ENCODE results near the gene RSL24D1.
A peak's percentile ranks its signal among the peaks of the same experiment; 100 is the strongest.
"Not testable (repeated sequence)": the region's sequence is repeated elsewhere in the genome, so short reads cannot be mapped to it uniquely, and the experiment has no call there.

The RSL24D1 gene

DNA sequence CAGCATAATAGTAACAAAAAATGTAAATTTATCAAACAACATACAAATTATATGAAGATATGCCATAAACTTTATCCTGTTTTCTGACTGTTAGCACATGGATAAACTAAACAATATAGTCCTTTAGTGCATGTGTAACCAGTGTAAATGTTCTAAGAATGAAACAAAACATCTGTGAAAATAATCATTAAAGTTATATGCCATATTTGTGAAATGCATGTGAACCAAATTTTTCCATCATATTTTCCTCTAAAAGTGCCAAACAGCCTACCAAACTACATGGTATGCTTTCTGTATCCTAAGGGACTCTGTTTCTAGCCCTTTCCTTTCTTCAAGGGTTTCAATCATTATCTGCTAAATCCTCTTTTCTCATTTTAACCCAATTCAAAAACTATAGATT is 23.9 kb upstream of the RSL24D1 start:
- no peak for DNase-seq (ENCODE audit: insufficient read length, low spot score)
- no peak for FAIRE-seq

DNA sequence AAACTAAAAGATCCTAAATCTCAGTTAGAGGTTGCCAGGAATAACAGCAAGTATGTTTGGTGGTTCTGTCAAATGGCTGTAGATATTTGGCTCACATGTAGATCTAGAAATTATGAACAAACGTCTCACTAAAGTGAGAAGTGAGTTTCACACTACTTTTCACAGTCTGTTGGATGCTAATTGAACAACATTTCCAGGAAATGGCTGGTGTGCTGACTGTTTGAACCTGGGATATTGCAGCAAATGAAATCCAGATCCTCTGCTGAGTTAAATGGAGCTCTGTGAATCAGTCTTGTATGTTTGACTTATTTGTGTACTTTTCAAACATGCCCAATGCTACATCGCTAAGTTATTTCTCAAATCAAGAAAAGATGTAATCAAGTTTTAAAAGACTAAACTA is 21.3 kb upstream of the RSL24D1 start:
- FAIRE-seq, result no peak
- no peak for DNase-seq (ENCODE audit: insufficient read length, low spot score)

DNA sequence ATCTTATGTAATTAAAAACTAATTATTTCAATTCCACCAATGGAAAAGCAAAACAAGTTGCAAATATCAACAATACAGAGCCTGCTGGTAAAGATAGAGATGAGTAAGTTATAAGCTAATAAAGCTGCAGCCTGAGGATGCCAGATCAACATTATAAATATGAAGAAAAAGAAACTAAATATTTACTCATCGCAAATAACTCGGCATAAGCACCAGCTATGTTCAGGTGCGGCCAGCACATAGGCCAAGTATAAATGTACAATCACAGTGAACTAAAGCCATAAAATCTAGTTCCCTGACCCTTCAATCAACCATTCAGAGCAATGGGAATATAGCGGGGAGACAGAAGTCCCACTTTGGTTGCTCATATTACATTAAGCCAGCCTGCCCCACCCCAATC is 7.7 kb upstream of the RSL24D1 start:
- DNase-seq (ENCODE audit: insufficient read length, low spot score) (no peak), FAIRE-seq (no peak)

DNA sequence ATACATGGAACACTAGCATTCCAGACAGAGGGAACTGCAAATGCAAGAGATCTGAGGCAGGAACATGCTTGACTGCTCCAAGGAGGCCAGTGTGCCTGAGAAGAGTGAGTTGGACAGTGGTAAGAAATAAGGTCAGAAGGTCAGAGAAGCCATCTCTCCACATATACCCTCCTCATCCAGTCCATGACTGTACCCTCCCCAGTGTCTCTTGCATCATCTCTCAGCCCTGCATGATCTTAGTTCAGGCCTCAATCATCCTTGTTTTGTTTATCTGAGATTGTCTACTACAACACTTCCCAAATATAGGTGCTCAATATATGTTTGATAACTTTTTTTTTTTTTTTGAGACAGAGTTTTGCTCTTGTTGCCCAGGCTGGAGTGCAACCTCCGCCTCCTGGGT is 5.5 kb upstream of the RSL24D1 start:
- DNase-seq (ENCODE audit: insufficient read length, low spot score) (no peak), FAIRE-seq (no peak)

DNA sequence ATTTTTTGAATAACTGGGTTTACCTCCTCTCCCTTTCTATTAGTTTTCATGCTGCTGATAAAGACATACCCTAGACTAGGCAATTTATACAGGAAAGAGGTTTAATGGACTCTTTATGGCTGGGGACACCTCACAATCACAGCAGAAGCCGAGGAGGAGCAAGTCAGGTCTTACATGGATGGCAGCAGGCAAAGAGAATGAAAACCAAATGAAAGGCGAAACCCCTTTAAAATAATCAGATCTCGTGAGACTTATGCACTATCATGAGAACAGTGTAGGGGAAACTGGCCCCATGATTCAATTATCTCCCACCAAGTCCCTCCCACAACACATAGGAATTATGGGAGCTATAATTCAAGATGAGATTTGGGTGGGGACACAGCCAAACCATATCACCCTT is 2.0 kb upstream of the RSL24D1 start:
- DNase-seq (ENCODE audit: insufficient read length, low spot score) (no peak), FAIRE-seq (no peak)

DNA sequence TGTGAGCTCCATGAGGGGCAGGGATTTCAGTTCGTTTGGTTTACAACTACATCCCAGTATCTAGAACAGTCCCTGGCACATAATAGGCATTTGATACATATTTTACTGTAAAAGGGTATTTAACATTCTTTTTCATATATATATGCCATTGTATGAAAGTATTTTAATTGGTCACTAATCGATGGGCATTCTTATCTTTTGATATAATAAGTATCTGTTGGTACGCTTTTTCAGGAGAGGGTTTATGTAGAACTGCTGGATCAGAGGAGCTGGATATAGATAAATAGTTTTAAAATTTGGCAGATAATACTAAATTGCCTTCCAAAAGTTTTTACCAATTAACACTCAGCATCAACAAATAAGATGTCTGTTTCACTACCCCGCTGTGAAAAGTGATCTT is 978 bp upstream of the RSL24D1 start:
- DNase-seq (ENCODE audit: insufficient read length, low spot score) (no peak), FAIRE-seq (no peak)

DNA sequence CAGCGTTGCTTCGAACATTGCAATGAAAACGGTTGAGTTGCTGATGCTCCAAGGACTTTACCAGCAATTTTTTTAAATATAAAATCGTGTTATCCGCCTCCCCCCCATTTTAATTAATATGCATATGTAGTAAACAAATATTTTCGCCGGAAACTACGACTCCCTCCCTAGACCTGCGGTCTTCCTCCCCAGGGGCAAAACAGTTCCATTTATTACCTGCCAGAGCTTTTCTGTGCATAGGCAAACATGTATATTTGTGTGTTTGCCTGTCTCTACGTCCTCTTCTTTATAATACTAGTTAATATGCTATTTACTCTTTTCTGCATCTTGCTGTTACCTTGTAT is 593 bp upstream of the RSL24D1 start:
- FAIRE-seq (no peak), DNase-seq (ENCODE audit: insufficient read length, low spot score) (no peak)

DNA sequence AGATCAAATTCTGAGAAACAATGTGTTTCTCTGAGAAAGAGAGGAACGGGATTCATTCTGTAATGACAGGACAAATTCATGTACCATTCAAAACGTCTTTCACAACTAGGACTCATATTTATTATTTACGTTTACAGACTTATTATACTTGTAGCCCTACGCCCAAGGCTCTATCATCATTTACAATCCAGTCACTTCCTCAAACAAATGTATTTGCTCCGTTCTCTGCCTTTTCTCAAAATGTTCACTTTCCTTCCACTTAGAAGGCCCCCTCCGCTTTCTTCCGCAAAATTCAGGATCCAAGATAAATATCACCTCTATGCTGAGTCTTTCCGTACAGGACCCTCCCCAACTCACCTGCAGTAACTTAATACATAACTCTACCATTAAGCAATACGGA is 745 bp downstream of the RSL24D1 start:
- FAIRE-seq (no peak), DNase-seq (ENCODE audit: insufficient read length, low spot score) (no peak)

DNA sequence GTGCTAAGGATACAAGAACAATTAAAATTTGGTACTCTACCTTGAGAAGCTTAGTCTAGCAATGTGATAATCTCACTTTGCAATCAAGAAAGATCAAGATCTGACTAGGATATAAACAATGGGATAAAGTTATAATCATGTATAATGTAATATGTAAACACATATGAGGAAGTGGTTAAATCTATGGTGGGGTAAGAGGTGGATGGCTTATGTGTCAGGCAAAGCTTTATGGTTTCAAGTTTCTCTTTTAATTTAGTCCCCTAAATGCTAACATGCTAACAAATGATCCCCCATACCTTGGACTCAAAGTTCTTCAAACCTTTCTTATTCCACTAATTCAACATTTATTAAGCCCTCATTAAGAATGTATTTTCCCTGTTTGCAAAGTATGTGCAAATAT is 2.5 kb downstream of the RSL24D1 start:
- no peak for DNase-seq (ENCODE audit: insufficient read length, low spot score)
- FAIRE-seq, result no peak

DNA sequence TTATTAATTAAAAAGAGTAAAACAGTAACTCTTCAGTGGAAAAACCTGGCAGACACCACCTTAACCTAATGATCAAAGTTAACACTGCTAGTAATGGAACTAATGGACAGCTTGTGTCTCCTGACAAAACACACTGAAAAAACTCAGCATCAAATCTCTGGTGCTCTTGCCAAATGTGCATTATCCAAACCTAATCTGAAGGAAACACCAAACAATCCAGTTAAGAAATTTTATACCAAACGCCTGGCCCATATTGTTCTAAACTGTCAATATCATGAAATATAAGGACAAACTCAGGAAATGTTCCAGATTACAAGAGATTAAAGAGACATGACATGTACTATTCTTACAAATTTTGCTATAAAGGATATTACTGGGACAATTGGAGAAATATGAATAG is 10.4 kb downstream of the RSL24D1 start:
- FAIRE-seq, result no peak
- DNase-seq (ENCODE audit: insufficient read length, low spot score), result no peak

DNA sequence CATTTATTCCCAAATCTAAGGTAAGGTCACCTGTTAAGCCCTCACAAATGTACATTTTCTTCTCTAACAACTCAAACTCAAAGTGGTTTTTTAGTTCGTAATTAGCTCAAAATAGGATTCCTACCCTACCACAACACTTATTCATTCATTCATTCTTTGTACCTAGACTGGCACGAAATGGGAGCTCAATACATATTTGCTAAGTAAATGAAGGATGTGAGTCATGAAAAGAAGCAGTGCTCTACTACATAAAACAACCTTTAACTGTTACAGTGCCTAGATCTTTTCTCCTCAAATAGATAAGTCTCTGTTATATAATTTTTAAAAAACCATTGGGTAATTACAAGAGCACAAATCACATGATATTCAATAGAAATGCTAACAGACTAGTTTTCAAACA is 13.1 kb downstream of the RSL24D1 start:
- no peak for DNase-seq (ENCODE audit: insufficient read length, low spot score)
- FAIRE-seq, result no peak

DNA sequence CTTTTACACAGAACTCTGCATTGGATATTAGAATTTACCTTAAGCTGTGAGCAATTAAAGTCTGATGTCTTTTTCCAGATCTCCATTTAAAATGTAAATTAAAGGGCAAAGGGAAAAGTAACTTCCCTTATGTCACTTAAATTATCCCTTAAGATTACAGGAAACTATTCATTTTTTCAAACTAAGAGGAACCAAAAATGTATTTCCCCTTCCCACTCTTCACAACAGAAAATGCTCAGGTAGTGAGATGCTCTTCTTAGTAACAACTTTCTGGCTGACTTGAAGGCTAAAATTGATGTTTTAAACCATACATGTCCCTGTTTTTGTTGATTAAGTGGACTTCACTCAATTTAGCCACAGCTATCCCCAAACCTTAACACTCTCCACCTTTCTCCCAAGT is 17.6 kb downstream of the RSL24D1 start:
- FAIRE-seq (no peak), DNase-seq (ENCODE audit: insufficient read length, low spot score) (no peak)

DNA sequence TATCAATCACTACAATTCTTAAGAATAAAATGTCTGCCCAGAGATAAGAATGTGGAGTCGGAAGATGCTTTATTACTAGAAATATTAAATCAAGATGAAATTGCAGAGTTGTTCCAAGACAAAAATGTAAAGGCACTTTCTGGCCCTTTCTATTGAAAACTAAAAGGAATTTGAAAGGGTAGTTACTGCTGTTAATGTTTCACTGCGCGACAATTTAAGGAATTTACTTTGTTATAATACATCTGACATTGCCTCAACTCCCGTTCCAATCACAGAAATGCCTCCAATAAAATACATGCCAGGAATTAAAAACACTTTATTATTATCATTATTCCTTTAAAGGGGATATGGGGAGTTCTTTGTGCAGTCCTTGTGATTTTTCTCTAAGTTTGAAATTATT is 26.4 kb downstream of the RSL24D1 start:
- DNase-seq (ENCODE audit: insufficient read length, low spot score) (no peak), FAIRE-seq (no peak)

DNA sequence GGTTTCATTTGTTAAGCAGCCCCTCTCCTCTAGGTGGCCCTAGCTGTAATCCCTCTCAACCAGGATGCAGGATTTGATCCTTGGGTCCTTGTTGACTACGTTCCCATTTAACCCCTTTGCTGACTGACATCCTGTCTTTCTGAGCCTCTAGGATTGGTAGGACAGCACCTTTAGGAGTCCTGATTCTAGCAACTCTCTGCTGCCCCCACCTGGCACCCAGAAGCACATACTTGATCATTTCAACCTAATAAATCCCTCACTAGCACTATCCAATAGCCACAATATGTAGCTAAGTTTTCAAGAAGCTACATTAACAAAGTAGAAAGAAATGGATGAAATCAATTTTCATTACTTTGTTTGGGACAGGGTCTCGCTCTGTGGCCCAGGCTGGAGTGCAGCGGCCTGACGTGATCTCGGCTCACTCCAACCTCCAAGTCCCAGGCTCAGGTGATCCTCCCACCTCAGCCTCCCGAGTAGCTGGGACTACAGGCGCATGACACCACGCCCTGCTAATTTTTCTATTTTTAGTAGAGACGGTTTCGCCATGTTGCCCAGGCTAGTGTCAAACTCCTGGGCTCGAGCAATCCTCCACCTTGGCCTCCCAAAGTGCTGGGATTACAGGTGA is 28.3 kb downstream of the RSL24D1 start:
- FAIRE-seq, result no peak
- peak; percentile 64 for DNase-seq (ENCODE audit: insufficient read length, low spot score)

DNA sequence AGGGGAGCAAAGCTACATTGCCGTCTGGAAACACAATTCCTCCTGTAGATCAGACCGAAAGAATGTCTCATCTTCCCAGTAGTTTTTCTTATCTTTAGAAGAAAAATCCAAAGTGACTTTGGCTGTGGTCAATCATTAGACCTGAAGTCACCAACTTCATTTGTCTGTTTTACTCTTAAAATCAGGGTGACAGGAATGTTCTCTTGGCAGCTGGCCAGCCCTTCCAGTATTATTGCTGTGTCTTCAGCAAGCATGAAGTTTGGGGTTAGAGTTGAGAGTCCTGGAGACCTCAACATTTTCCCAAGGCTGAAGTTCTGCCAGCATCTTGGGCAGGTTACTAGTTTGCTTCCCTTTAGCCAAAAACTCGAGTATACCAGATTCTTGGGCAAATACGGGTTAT is 32.5 kb downstream of the RSL24D1 start:
- no peak for FAIRE-seq

DNA sequence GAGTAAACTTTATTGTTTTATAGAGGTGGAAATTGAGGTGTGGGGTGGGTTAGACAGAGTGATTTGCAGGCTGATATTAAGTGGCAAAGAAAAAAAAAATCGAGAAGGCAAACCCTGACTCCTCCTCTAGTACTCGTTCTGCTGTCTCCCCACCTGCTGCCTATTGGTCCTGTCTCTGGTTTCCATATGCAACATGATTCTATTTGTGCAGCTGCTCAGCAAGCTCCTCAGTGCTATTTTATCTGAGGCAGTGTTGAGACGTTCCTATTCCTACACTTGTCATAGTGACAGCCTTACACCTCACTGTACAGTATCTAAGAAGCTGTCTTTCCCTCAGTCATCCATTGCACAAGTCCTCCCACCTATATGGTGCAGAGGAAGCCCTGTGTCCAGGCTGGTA is 45.1 kb downstream of the RSL24D1 start:
- no peak for DNase-seq (ENCODE audit: insufficient read length, low spot score)
- FAIRE-seq, result no peak

More for the DNA sequence above, 32.5 kb downstream of the RSL24D1 start:
- no peak for DNase-seq (ENCODE audit: insufficient read length, low spot score)

DNA sequence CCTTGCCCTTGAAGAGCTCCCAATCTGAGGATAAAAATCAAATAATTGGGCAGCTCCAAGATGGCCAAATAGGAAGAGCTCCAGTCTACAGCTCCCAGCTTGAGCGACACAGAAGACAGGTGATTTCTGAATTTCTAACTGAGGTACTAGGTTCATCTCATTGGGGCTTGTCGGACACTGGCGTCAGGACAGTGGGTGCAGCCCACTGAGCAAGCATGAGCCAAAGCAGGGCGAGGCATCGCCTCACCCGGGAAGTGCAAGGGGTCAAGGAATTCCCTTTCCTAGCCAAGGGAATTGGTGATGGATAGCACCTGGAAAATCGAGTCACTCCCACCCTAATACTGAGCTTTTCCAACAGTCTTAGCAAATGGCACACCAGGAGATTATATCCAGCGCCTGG is 53.6 kb downstream of the RSL24D1 start:
- not testable (repeated sequence) for FAIRE-seq; DNase-seq (ENCODE audit: insufficient read length, low spot score)

DNA sequence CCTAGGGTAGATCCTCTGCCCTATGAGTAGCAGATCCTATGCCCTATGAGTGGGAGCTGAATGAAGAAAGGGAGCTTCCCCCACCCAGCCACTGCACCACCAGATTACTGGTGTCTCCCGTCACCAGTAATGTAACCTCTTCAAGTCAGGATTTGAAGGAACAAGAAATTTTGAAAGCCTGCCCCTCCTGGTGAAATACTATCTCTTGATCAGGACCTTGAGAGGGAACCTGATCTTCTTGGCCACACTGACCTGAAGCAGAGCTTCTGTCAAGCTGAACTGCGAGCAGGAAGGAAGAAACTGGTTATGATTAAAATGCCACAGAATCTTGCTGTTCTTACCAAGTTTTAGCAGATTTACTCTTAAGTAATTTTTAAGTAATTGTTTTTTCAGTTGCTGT is 62.8 kb downstream of the RSL24D1 start:
- DNase-seq (ENCODE audit: insufficient read length, low spot score), result no peak
- FAIRE-seq, result no peak

DNA sequence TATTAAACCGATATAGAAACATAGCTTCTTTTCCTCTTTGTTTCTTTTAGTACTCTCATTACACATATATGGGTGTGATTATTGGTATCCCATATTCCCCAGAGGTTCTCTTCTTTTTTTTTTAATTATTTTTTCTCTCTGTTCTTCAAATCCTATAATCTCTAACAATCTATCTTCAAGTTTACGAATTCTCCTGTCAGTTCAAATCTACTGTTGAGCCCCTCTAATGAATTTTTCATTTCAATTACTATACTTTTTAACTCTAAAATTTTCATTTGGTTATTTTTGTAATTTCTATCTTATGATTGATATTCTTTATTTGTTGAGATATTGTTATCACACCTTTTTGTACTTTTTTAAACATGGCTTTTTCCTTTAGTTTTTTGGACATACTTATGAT is 64.1 kb downstream of the RSL24D1 start:
- FAIRE-seq (no peak), DNase-seq (ENCODE audit: insufficient read length, low spot score) (no peak)
